AG09309 (cell line): ENCODE data around the gene SWI5.
A peak's percentile ranks its signal among the peaks of the same experiment; 100 is the strongest.
"Not testable (repeated sequence)": the region's sequence is repeated elsewhere in the genome, so short reads cannot be mapped to it uniquely, and the experiment has no call there.

Experiments
- DNase-seq: peaks from one replicate; pipeline ENCODE4 v3.0.0-alpha.2; 2010; ENCODE audit warnings: low read depth
- H3K4me3 ChIP-seq: 2 replicates; pipeline ENCODE4 v1.5.1; 2011; ENCODE audit warnings: mild to moderate bottlenecking, low read depth, low read length, moderate library complexity; ENCODE audit not compliant: control insufficient read depth
- CTCF ChIP-seq: IDR thresholded peaks from 2 replicates; pipeline ENCODE4 v1.5.1; 2011; ENCODE audit warnings: mild to moderate bottlenecking, low read depth, low read length, inconsistent platforms; ENCODE audit not compliant: insufficient read depth, control insufficient read depth; ENCODE audit errors: missing control alignments

The SWI5 gene

GRCh38 chr9:128276008-128276573, at the start of gene SWI5:
SWI5 (plus strand) TSS chr9:128276276.
- peak; percentile 96 for DNase-seq
- TF ChIP-seq CTCF, result no peak
- H3K4me3 ChIP-seq, result peak within 1 kb of the TSS; percentile 76

GRCh38 chr9:128226412-128226801, 49.7 kb upstream of the SWI5 start:
- no peak for TF ChIP-seq CTCF
- no peak for DNase-seq
- H3K4me3 ChIP-seq, result no peak overlapping the region

GRCh38 chr9:128230897-128231296, 45.2 kb upstream of the SWI5 start:
- not testable (repeated sequence) for DNase-seq, H3K4me3 ChIP-seq

- DNase-seq, result no peak
- TF ChIP-seq CTCF, result no peak
These were observed 44.2 kb upstream of the SWI5 start for GRCh38 chr9:128231638-128232527.

GRCh38 chr9:128232528-128233428, 43.3 kb upstream of the SWI5 start:
- TF ChIP-seq CTCF, result no peak
- no peak overlapping the region for H3K4me3 ChIP-seq
- no peak for DNase-seq

More at GRCh38 chr9:128231638-128232527, 44.2 kb upstream of the SWI5 start:
- H3K4me3 ChIP-seq, result no peak overlapping the region

GRCh38 chr9:128233817-128234406, 42.2 kb upstream of the SWI5 start:
- no peak overlapping the region for H3K4me3 ChIP-seq
- no peak for DNase-seq
- no peak for TF ChIP-seq CTCF

- no peak for DNase-seq
- no peak overlapping the region for H3K4me3 ChIP-seq
- TF ChIP-seq CTCF, result no peak
These were observed 34.0 kb upstream of the SWI5 start for GRCh38 chr9:128242124-128242523.
